NT2/D1 (cell line): ENCODE measurements around the gene TMEM269.

Experiments used
- SUZ12 ChIP-seq: IDR thresholded peaks from 2 replicates; pipeline ENCODE4 v1.6.1; 2011; ENCODE audit not compliant: insufficient read length, insufficient read depth; ENCODE audit errors: extremely low read depth
- YY1 ChIP-seq: IDR thresholded peaks from 2 replicates; pipeline ENCODE4 v1.6.1; 2011; ENCODE audit not compliant: insufficient read length, insufficient read depth

DNA sequence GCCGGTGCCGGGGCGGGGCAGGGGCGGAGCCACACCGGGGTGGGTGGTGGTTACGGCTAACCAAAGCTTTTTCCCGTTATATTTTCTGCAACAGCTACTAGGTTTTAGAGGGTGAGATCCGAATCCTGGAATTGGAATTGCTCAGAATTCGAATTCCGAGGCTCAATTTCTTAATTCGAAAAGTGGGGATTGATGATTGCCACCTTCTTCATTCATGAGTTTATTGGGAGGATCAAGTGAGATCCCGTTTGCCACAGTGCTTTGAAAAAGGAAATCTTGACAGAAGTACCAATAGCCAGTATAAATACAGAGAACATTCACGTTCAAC, 32.6 kb downstream of the TMEM269 start:
- no peak for TF ChIP-seq YY1
- TF ChIP-seq SUZ12: no peak
